ENCODE measurements around the gene LYZL2. TPM values are rescaled to one million over a fixed set of nuclear protein-coding genes. Genes with fewer than 3 reads are reported as not detected.
A peak's percentile ranks its signal among the peaks of the same experiment; 100 is the strongest.
"Not testable (repeated sequence)": the region's sequence is repeated elsewhere in the genome, so short reads cannot be mapped to it uniquely, and the experiment has no call there.

LYZL2 gene
- total RNA-seq, 1 experiment from 2014 or later = not detected

- no peak for TF ChIP-seq CTCF (IDR thresholded peaks at IDR 0.05; ENCODE audit: unreplicated experiment)
- no peaks in the 10 kb centered on the region for H3K36me3 Mint-ChIP-seq (ENCODE audit: insufficient read depth, unreplicated experiment)
Observed at GRCh38 chr10:30625080-30625479, 4.5 kb downstream of the LYZL2 start.

GRCh38 chr10:30619966-30620365, 9.6 kb downstream of the LYZL2 start:
- H3K27me3 Mint-ChIP-seq (ENCODE audit: unreplicated experiment) = peaks cover 30% of the 10 kb centered on the region
- no peak for TF ChIP-seq CTCF (IDR thresholded peaks at IDR 0.05; ENCODE audit: unreplicated experiment)
- no peaks in the 10 kb centered on the region for H3K36me3 Mint-ChIP-seq (ENCODE audit: insufficient read depth, unreplicated experiment)
- no peak overlapping the region for H3K4me3 Mint-ChIP-seq (ENCODE audit: low read depth, unreplicated experiment)
- H3K9me3 Mint-ChIP-seq (ENCODE audit: low read depth, unreplicated experiment) = peaks cover 2% of the 10 kb centered on the region
- CTCF ChIA-PET = no interaction called here
- no peak for DNase-seq
- intact Hi-C loops (cut with micrococcal nuclease; ENCODE audit: unreplicated experiment) = no loop called here
- H3K27ac Mint-ChIP-seq (ENCODE audit: unreplicated experiment) = no peak overlapping the region
- H3K4me1 Mint-ChIP-seq (ENCODE audit: low read depth, unreplicated experiment) = no peaks in the 10 kb centered on the region
- no TSS peak for BruUV-seq (replicated peaks)

More at GRCh38 chr10:30625080-30625479, 4.5 kb downstream of the LYZL2 start:
- Mint-ChIP-seq H3K4me3 (ENCODE audit: low read depth, unreplicated experiment) (no peak overlapping the region), H3K27ac (ENCODE audit: unreplicated experiment) (no peak overlapping the region), H3K9me3 (ENCODE audit: low read depth, unreplicated experiment) (no peaks in the 10 kb centered on the region), H3K27me3 (ENCODE audit: unreplicated experiment) (peaks cover 29% of the 10 kb centered on the region), H3K4me1 (ENCODE audit: low read depth, unreplicated experiment) (no peaks in the 10 kb centered on the region)
- BruUV-seq (replicated peaks) = no TSS peak
- intact Hi-C loops (cut with micrococcal nuclease; ENCODE audit: unreplicated experiment) = no loop called here
- no peak for DNase-seq
- CTCF ChIA-PET = no interaction called here

- Mint-ChIP-seq H3K4me1 (ENCODE audit: low read depth, unreplicated experiment) (peaks cover 7% of the 10 kb centered on the region), H3K9me3 (ENCODE audit: low read depth, unreplicated experiment) (peaks cover 3% of the 10 kb centered on the region)
Observed at GRCh38 chr10:30617070-30617469, 12.5 kb downstream of the LYZL2 start.

DNA sequence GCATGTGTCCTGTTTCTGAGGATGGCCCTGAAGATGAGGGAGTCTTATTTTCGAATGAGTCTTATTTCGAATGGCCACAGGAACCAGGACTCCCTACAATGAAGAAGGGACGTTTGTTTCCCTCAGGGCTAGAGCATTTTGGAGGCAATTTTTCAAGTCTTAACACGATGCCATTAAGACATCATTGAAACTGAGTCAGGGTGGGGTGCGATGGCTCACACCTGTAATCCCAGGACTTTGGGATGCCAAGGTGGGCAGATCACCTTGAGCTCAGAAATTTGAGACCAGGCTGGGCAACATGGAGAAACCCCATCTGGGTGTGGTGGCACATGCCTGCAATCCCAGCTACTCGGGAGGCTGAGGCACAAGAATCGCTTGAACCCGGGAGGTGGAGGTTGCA, 18.5 kb downstream of the LYZL2 start:
- CTCF ChIA-PET = interaction anchor here (0.6 kb wide), 1 partner anchor 232 kb away, joined by 11 read pairs; no protein-coding TSS in a partner anchor
- H3K27me3 Mint-ChIP-seq (ENCODE audit: unreplicated experiment); H3K27ac Mint-ChIP-seq (ENCODE audit: unreplicated experiment); H3K9me3 Mint-ChIP-seq (ENCODE audit: low read depth, unreplicated experiment); H3K4me3 Mint-ChIP-seq (ENCODE audit: low read depth, unreplicated experiment); DNase-seq; intact Hi-C loops (cut with micrococcal nuclease; ENCODE audit: unreplicated experiment); H3K36me3 Mint-ChIP-seq (ENCODE audit: insufficient read depth, unreplicated experiment); BruUV-seq (replicated peaks): not testable (repeated sequence)
- H3K4me1 Mint-ChIP-seq (ENCODE audit: low read depth, unreplicated experiment) = peaks cover 22% of the 10 kb centered on the region

More at GRCh38 chr10:30617070-30617469, 12.5 kb downstream of the LYZL2 start:
- Mint-ChIP-seq H3K27ac (ENCODE audit: unreplicated experiment) (no peak overlapping the region), H3K27me3 (ENCODE audit: unreplicated experiment) (peaks cover 12% of the 10 kb centered on the region), H3K36me3 (ENCODE audit: insufficient read depth, unreplicated experiment) (no peaks in the 10 kb centered on the region), H3K4me3 (ENCODE audit: low read depth, unreplicated experiment) (no peak overlapping the region)
- no TSS peak for BruUV-seq (replicated peaks)
- TF ChIP-seq CTCF (IDR thresholded peaks at IDR 0.05; ENCODE audit: unreplicated experiment) = no peak
- DNase-seq = no peak
- intact Hi-C loops (cut with micrococcal nuclease; ENCODE audit: unreplicated experiment) = no loop called here
- CTCF ChIA-PET = no interaction called here

GRCh38 chr10:30607814-30608213, 21.7 kb downstream of the LYZL2 start:
- no peak for TF ChIP-seq CTCF (IDR thresholded peaks at IDR 0.05; ENCODE audit: unreplicated experiment)
- CTCF ChIA-PET = no interaction called here
- no TSS peak for BruUV-seq (replicated peaks)
- no peaks in the 10 kb centered on the region for H3K9me3 Mint-ChIP-seq (ENCODE audit: low read depth, unreplicated experiment)
- peaks cover 37% of the 10 kb centered on the region for H3K4me1 Mint-ChIP-seq (ENCODE audit: low read depth, unreplicated experiment)
- H3K4me3 Mint-ChIP-seq (ENCODE audit: low read depth, unreplicated experiment) = no peak overlapping the region
- H3K27ac Mint-ChIP-seq (ENCODE audit: unreplicated experiment) = peak overlapping the region; percentile 39
- intact Hi-C loops (cut with micrococcal nuclease; ENCODE audit: unreplicated experiment) = no loop called here
- H3K27me3 Mint-ChIP-seq (ENCODE audit: unreplicated experiment) = no peaks in the 10 kb centered on the region
- peaks cover 6% of the 10 kb centered on the region for H3K36me3 Mint-ChIP-seq (ENCODE audit: insufficient read depth, unreplicated experiment)
- DNase-seq = no peak

All from Calu3 (cell line).